GM12878 (cell line): ENCODE measurements around the gene CIB4. TPM values are rescaled to one million over a fixed set of nuclear protein-coding genes. Genes with fewer than 3 reads are reported as not detected.

Experiments
- ATAC-seq: fragments of 200-7000 bp; cut with Tn5 transposase; 3 replicates; pipeline ENCODE4 v1.9.1; 2020; ENCODE audit warnings: mild to moderate bottlenecking, moderate library complexity
- BruUV-seq: library from RNA; stranded (reverse); fragments of 400-500 nt; replicated peaks from 2 replicates; lab custom pipeline; 2021; lab: Mats Ljungman, UMichigan
- CTCF ChIA-PET: fragments of 300-600 bp; sonication (Branson Sonifier 250); formaldehyde crosslinking; extraction: SDS; loops from one replicate; lab custom pipeline; 2021; ENCODE audit warnings: inconsistent platforms; lab: Yijun Ruan, JAX
- POLR2A ChIA-PET: fragments of 350-600 bp; formaldehyde crosslinking; extraction: SDS; loops from one replicate; lab custom pipeline; 2021; ENCODE audit warnings: inconsistent platforms; lab: Charles Lee
- RAD21 ChIA-PET: fragments of 300-600 bp; sonication (Branson Sonifier 250); formaldehyde crosslinking; loops from one replicate; lab custom pipeline; 2023; ENCODE audit warnings: antibody characterized with exemption; ENCODE audit not compliant: unreplicated experiment; lab: Charles Lee
- SMC1A ChIA-PET: fragments of 300-600 bp; sonication (Branson Sonifier 250); formaldehyde crosslinking; loops from one replicate; lab custom pipeline; 2023; ENCODE audit not compliant: unreplicated experiment, uncharacterized antibody; lab: Charles Lee
- DNase-seq: peaks from one replicate; pipeline ENCODE4 v3.0.0-alpha.2; 2011; ENCODE audit warnings: low read depth, low spot score
- FAIRE-seq: peaks from 3 replicates; lab custom pipeline; 2011; peaks lifted over from hg19 to GRCh38; lab: Jason Lieb, UNC
- H2AFZ ChIP-seq: 2 replicates; pipeline ENCODE4 v1.6.0; 2011; ENCODE audit warnings: low read depth, low read length, control low read depth; ENCODE audit not compliant: control insufficient read depth
- H3K27ac ChIP-seq: 2 replicates; pipeline ENCODE4 v1.5.1; 2011; ENCODE audit warnings: control low read depth; ENCODE audit not compliant: control insufficient read depth, insufficient read depth
- H3K27me3 ChIP-seq, 2 experiments: replicated peaks in 1 of 2; 2 replicates each; pipeline versions ENCODE4 v1.6.0 to v1.6.1; 2011; ENCODE audit warnings: low read length in 1 of 2; ENCODE audit not compliant: control insufficient read depth in 2 of 2, insufficient read depth in 2 of 2
- H3K36me3 ChIP-seq, 2 experiments: 2 replicates each; pipeline ENCODE4 v1.5.1; 2011; ENCODE audit warnings: low read length in 1 of 2; ENCODE audit not compliant: control insufficient read depth in 2 of 2, insufficient read depth in 2 of 2
- H3K4me1 ChIP-seq: 2 replicates; pipeline ENCODE4 v1.6.1; 2011; ENCODE audit warnings: mild to moderate bottlenecking, low read length, moderate library complexity, mixed read lengths; ENCODE audit not compliant: control insufficient read depth, insufficient read depth
- H3K4me2 ChIP-seq: 2 replicates; pipeline ENCODE4 v1.6.0; 2011; ENCODE audit warnings: control low read depth; ENCODE audit not compliant: control insufficient read depth, insufficient read depth
- H3K4me3 ChIP-seq: fragments of 200-600 bp; sonication (generic); 2 replicates; pipeline ENCODE4 v1.5.1; 2016
- H3K79me2 ChIP-seq: 2 replicates; pipeline ENCODE4 v1.6.0; 2011; ENCODE audit warnings: low read length; ENCODE audit not compliant: control insufficient read depth, insufficient read depth
- H3K9ac ChIP-seq: 2 replicates; pipeline ENCODE4 v1.8.0; 2011; ENCODE audit warnings: low read length, control low read depth, mixed read lengths; ENCODE audit not compliant: control insufficient read depth, insufficient read depth
- H3K9me3 ChIP-seq: replicated peaks from 3 replicates; pipeline ENCODE4 v1.5.1; 2011; ENCODE audit warnings: mild to moderate bottlenecking, low read length; ENCODE audit not compliant: control insufficient read depth, insufficient read depth
- H4K20me1 ChIP-seq: 2 replicates; pipeline ENCODE4 v1.6.0; 2011; ENCODE audit not compliant: control insufficient read depth, insufficient read depth
- DPF2 ChIP-seq: fragments of 450-650 bp; IDR thresholded peaks from 2 replicates; pipeline ENCODE4 v1.6.1; 2017; ENCODE audit warnings: mild to moderate bottlenecking
- EP300 ChIP-seq, 2 experiments: fragments of 150-350 bp in 1 of 2; IDR thresholded peaks; 2 replicates each; pipeline ENCODE4 v1.6.1; 2011 to 2012; ENCODE audit warnings: low read depth in 2 of 2, low read length in 2 of 2, borderline replicate concordance in 1 of 2, improper control_type of control experiment in 1 of 2, inconsistent platforms in 1 of 2; ENCODE audit not compliant: control insufficient read depth in 1 of 2
- ESRRA ChIP-seq: IDR thresholded peaks from 2 replicates; pipeline ENCODE4 v1.6.1; 2012; ENCODE audit warnings: mild to moderate bottlenecking, low read length, improper control_type of control experiment
- HSF1 ChIP-seq: fragments of 150-350 bp; IDR thresholded peaks from 2 replicates; pipeline ENCODE4 v1.6.1; 2014; ENCODE audit warnings: mild to moderate bottlenecking, low read depth, low read length
- IKZF1 ChIP-seq: fragments of 450-650 bp; conservative IDR thresholded peaks from 2 replicates; pipeline ENCODE4 v1.6.1; 2017; ENCODE audit warnings: antibody characterized with exemption, mild to moderate bottlenecking
- MEF2A ChIP-seq: IDR thresholded peaks from 2 replicates; pipeline ENCODE4 v1.6.1; 2011; ENCODE audit warnings: low read depth, mild to moderate bottlenecking, low read length, moderate library complexity; ENCODE audit not compliant: insufficient read depth
- PBX3 ChIP-seq: IDR thresholded peaks from 2 replicates; pipeline ENCODE4 v1.6.1; 2011; ENCODE audit warnings: mild to moderate bottlenecking, low read depth, low read length, moderate library complexity; ENCODE audit not compliant: insufficient replicate concordance
- POU2F2 ChIP-seq: IDR thresholded peaks from 3 replicates; pipeline ENCODE4 v1.6.1; 2011; ENCODE audit warnings: low read depth, mild to moderate bottlenecking, low read length, borderline replicate concordance
- RAD21 ChIP-seq: IDR thresholded peaks from 2 replicates; pipeline ENCODE4 v1.6.1; 2011; ENCODE audit warnings: mild to moderate bottlenecking, low read depth, low read length, moderate library complexity; ENCODE audit not compliant: insufficient read depth
- STAT1 ChIP-seq: fragments of 450-650 bp; conservative IDR thresholded peaks from 2 replicates; pipeline ENCODE4 v1.6.1; 2014; ENCODE audit warnings: antibody characterized with exemption, mild to moderate bottlenecking
- SUZ12 ChIP-seq: fragments of 200-600 bp; sonication (generic); IDR thresholded peaks from one replicate; pipeline ENCODE4 v1.6.1; 2018; ENCODE audit warnings: antibody characterized with exemption, mild to moderate bottlenecking; ENCODE audit not compliant: unreplicated experiment
- ZBTB11 ChIP-seq: fragments of 450-650 bp; formaldehyde crosslinking; IDR thresholded peaks from 2 replicates; pipeline ENCODE4 v1.5.0; 2022; ENCODE audit warnings: mild to moderate bottlenecking, missing genetic modification characterization
- ZNF217 ChIP-seq: fragments of 450-650 bp; IDR thresholded peaks from 2 replicates; pipeline ENCODE4 v1.6.1; 2017; ENCODE audit warnings: antibody characterized with exemption, mild to moderate bottlenecking
- ZNF592 ChIP-seq: fragments of 450-650 bp; IDR thresholded peaks from 2 replicates; pipeline ENCODE4 v1.6.1; 2017; ENCODE audit warnings: mild to moderate bottlenecking, moderate library complexity
- ZZZ3 ChIP-seq: IDR thresholded peaks from 2 replicates; pipeline ENCODE4 v1.6.1; 2011; ENCODE audit warnings: low read depth; ENCODE audit not compliant: control insufficient read depth, insufficient read length
- whole genome bisulfite sequencing: methylation state at CpG from one replicate; pipeline ENCODE4 v1.1.6; 2016; ENCODE audit warnings: low lambda C conversion rate; ENCODE audit not compliant: insufficient replicate concordance, insufficient coverage; ENCODE audit errors: missing lambda C conversion rate; 5-methylcytosine and 5-hydroxymethylcytosine counted together
- in situ Hi-C: fragments of 300-500 bp; cut with MboI; formaldehyde crosslinking; loops from 9 replicates; pipeline ENCODE4 v1.14.3; 2018; ENCODE audit warnings: mixed read lengths
- intact Hi-C: fragments of 100-400 bp; cut with micrococcal nuclease; formaldehyde crosslinking; loops from one replicate; pipeline ENCODE4 v1.14.2; 2022; ENCODE audit not compliant: unreplicated experiment
- polyA plus RNA-seq, 11 experiments: library from polyadenylated mRNA; depleted of rRNA in 4 of 11; unstranded in 6 of 11; stranded (reverse) in 5 of 11; fragments of >200 nt; fragmentation: Nextera tagmentation in 4 of 11; fragmentation: Illumina TruSeq in 1 of 11; extraction: Ambion mirVana in 4 of 11; extraction: Trizol in 1 of 11; gene quantifications; 1 replicate in 1 of 11; 2 replicates in 10 of 11; pipeline versions ENCODE4 v1.2.1 to v1.2.3, GENCODE V29; 2011 to 2016; ENCODE audit warnings: inconsistent platforms in 2 of 11, missing spikeins in 2 of 11, low read depth in 1 of 11
- total RNA-seq, 4 experiments: library from RNA; depleted of rRNA in 3 of 4; stranded (reverse); fragments of >200 nt in 3 of 4; fragmentation: Illumina TruSeq in 1 of 4; extraction: Trizol in 1 of 4; gene quantifications; 2 replicates each; pipeline versions ENCODE4 v1.2.1 to v1.2.3, GENCODE V29; 2013 to 2021

CIB4 gene
- total and polyA plus RNA-seq, 10 of the 15 experiments (the other 5 are each of a cell fraction or from before 2014, with no cell fraction given): not detected

- ChIA-PET POLR2A (no interaction called here), SMC1A (no interaction called here), RAD21 (no interaction called here), CTCF (no interaction called here)
- peaks cover 8% of the 10 kb centered on the region for H3K4me1 ChIP-seq
- H4K20me1 ChIP-seq: no peaks in the 10 kb centered on the region
- H3K27ac ChIP-seq: no peak overlapping the region
- no TSS peak for BruUV-seq
- H3K4me3 ChIP-seq: no peak overlapping the region
- in situ Hi-C loops (no loop called here), intact Hi-C loops (no loop called here)
- no peaks in the 10 kb centered on the region for H3K36me3 ChIP-seq
- H3K9ac ChIP-seq: no peak overlapping the region
- H3K4me2 ChIP-seq: no peak overlapping the region
- DNase-seq (no peak), ATAC-seq (no peak), FAIRE-seq (no peak)
- WGBS: 19% methylated on average over 6 of the region's 6 CpGs
- H3K79me2 ChIP-seq: no peaks in the 10 kb centered on the region
- H2AFZ ChIP-seq: no peak overlapping the region
- H3K9me3 ChIP-seq: no peaks in the 10 kb centered on the region
- H3K27me3 ChIP-seq: peaks cover 3 to 13% of the 10 kb centered on the region in 2 experiments; a peak in 3 of 4 replicates
- no peak for TF ChIP-seq ESRRA
- no peak for TF ChIP-seq ZNF217
- no peak for TF ChIP-seq DPF2
- TF ChIP-seq IKZF1: no peak
- TF ChIP-seq PBX3: no peak
- TF ChIP-seq SUZ12: no peak
- TF ChIP-seq MEF2A: no peak
- TF ChIP-seq EP300 (IDR thresholded peaks at IDR 0.05; ENCODE audit: borderline replicate concordance in 1 of 2, control insufficient read depth in 1 of 2, low read depth in 2 of 2, low read length in 2 of 2): no peak
- TF ChIP-seq STAT1: no peak
- TF ChIP-seq ZZZ3: no peak
- TF ChIP-seq ZNF592: no peak
- no peak for TF ChIP-seq POU2F2
- no peak for TF ChIP-seq ZBTB11 (CRISPR knock-in tag)
- no peak for TF ChIP-seq HSF1
- no peak for TF ChIP-seq RAD21
Observed at GRCh38 chr2:26590508-26590907, 50.7 kb downstream of the CIB4 start.
